Endothelial cell of umbilical vein (primary cell): Measurements from ENCODE around the gene CASK. TPM values are rescaled to one million over a fixed set of nuclear protein-coding genes. Genes with fewer than 3 reads are reported as not detected.

Experiments
- BruUV-seq: library from RNA; stranded (reverse); fragments of 400-500 nt; replicated peaks from 2 replicates; lab custom pipeline; 2021; lab: Mats Ljungman, UMichigan
- CTCF ChIA-PET: fragments of 300-600, 350-600 bp; sonication (Branson Sonifier 250); formaldehyde crosslinking; loops from one replicate; lab custom pipeline; 2021; ENCODE audit warnings: antibody characterized with exemption, inconsistent platforms; lab: Charles Lee
- POLR2A ChIA-PET: fragments of 300-600, 350-600 bp; sonication (Branson Sonifier 250); formaldehyde crosslinking; loops from one replicate; lab custom pipeline; 2021; ENCODE audit warnings: antibody characterized with exemption, inconsistent platforms; lab: Charles Lee
- DNase-seq: peaks from one replicate; pipeline ENCODE4 v3.0.0-alpha.2; 2011; ENCODE audit warnings: low read depth, low spot score
- FAIRE-seq: peaks from 2 replicates; lab custom pipeline; 2011; peaks lifted over from hg19 to GRCh38; lab: Jason Lieb, UNC
- H2AFZ ChIP-seq: 2 replicates; pipeline ENCODE4 v1.6.0; 2012; ENCODE audit warnings: low read depth, low read length, control low read depth, inconsistent platforms
- H3K27ac ChIP-seq: 2 replicates; pipeline ENCODE4 v1.5.1; 2011; ENCODE audit warnings: low read depth, mild to moderate bottlenecking, control low read depth, low read length, moderate library complexity; ENCODE audit not compliant: insufficient read depth
- H3K27me3 ChIP-seq, 2 experiments: 2 replicates each; pipeline versions ENCODE4 v1.6.0 to v1.6.1; 2011; ENCODE audit warnings: low read length in 2 of 2, mixed read lengths in 1 of 2; ENCODE audit not compliant: control insufficient read depth in 2 of 2, insufficient read depth in 2 of 2
- H3K36me3 ChIP-seq, 2 experiments: 2 replicates in 1 of 2; 3 replicates in 1 of 2; pipeline ENCODE4 v1.5.1; 2011; ENCODE audit warnings: low read length in 2 of 2, mild to moderate bottlenecking in 1 of 2, moderate library complexity in 1 of 2; ENCODE audit not compliant: control insufficient read depth in 2 of 2, insufficient read depth in 2 of 2; ENCODE audit errors: extremely low read depth in 1 of 2
- H3K4me1 ChIP-seq: 3 replicates; pipeline ENCODE4 v1.5.1; 2011; ENCODE audit warnings: mild to moderate bottlenecking, low read length; ENCODE audit not compliant: control insufficient read depth, insufficient read depth; ENCODE audit errors: extremely low read depth
- H3K4me2 ChIP-seq: 2 replicates; pipeline ENCODE4 v1.6.1; 2011; ENCODE audit warnings: low read length, control low read depth, mixed read lengths; ENCODE audit not compliant: insufficient read depth
- H3K4me3 ChIP-seq, 3 experiments: fragments of 200-600 bp in 1 of 3; sonication (generic), shearing (Covaris generic) in 1 of 3; replicated peaks in 1 of 3; 2 replicates each; pipeline ENCODE4 v1.5.1; 2011 to 2016; ENCODE audit warnings: control low read depth in 3 of 3, low read length in 3 of 3, mild to moderate bottlenecking in 2 of 3, inconsistent platforms in 1 of 3, low read depth in 1 of 3, moderate library complexity in 1 of 3; ENCODE audit not compliant: insufficient read depth in 1 of 3
- H3K79me2 ChIP-seq: 2 replicates; pipeline ENCODE4 v1.6.0; 2012; ENCODE audit warnings: low read length, inconsistent platforms; ENCODE audit not compliant: control insufficient read depth, insufficient read depth
- H3K9ac ChIP-seq: replicated peaks from 2 replicates; pipeline ENCODE3; 2011; ENCODE audit warnings: low read length, control low read depth; ENCODE audit not compliant: insufficient read depth; ENCODE audit errors: extremely low read depth
- H3K9me1 ChIP-seq: replicated peaks from 3 replicates; pipeline ENCODE4 v1.6.0; 2011; ENCODE audit warnings: mild to moderate bottlenecking, low read length; ENCODE audit not compliant: control insufficient read depth, insufficient read depth; ENCODE audit errors: extremely low read depth
- H3K9me3 ChIP-seq: replicated peaks from 2 replicates; pipeline ENCODE4 v1.5.1; 2012; ENCODE audit warnings: low read length, inconsistent platforms; ENCODE audit not compliant: control insufficient read depth, insufficient read depth
- H4K20me1 ChIP-seq: replicated peaks from 2 replicates; pipeline ENCODE3; 2011; ENCODE audit warnings: mild to moderate bottlenecking, low read length; ENCODE audit not compliant: control insufficient read depth, insufficient read depth; ENCODE audit errors: extremely low read depth
- CTCF ChIP-seq, 2 donors: IDR thresholded peaks; 1 replicate in 1 of 2; 2 replicates in 1 of 2; pipeline ENCODE4 v1.5.1; 2011; ENCODE audit warnings: low read length in 2 of 2, mild to moderate bottlenecking in 2 of 2, moderate library complexity in 2 of 2, control low read depth in 1 of 2, inconsistent platforms in 1 of 2, low read depth in 1 of 2; ENCODE audit not compliant: insufficient read depth in 1 of 2; ENCODE audit errors: extremely low read depth in 1 of 2
- EZH2 ChIP-seq: IDR thresholded peaks from 2 replicates; pipeline ENCODE4 v1.6.1; 2012; ENCODE audit warnings: borderline replicate concordance, low read depth, mild to moderate bottlenecking, moderate library complexity, low read length, inconsistent platforms; ENCODE audit not compliant: severe bottlenecking
- FOS ChIP-seq: IDR thresholded peaks from 2 replicates; pipeline ENCODE4 v1.6.1; 2011; ENCODE audit warnings: mild to moderate bottlenecking, low read length, moderate library complexity, borderline replicate concordance; ENCODE audit not compliant: insufficient read depth
- GATA2 ChIP-seq: IDR thresholded peaks from 2 replicates; pipeline ENCODE4 v1.7.0; 2011; ENCODE audit warnings: low read depth, mild to moderate bottlenecking, moderate library complexity, mixed read lengths, low read length; ENCODE audit not compliant: insufficient read length, insufficient read depth
- JUN ChIP-seq: IDR thresholded peaks from 2 replicates; pipeline ENCODE4 v1.6.1; 2011; ENCODE audit warnings: borderline replicate concordance, low read depth; ENCODE audit not compliant: insufficient read length, insufficient read depth
- MAX ChIP-seq: IDR thresholded peaks from 2 replicates; pipeline ENCODE4 v1.6.1; 2011; ENCODE audit not compliant: insufficient read depth, insufficient read length
- MYC ChIP-seq: IDR thresholded peaks from one replicate; pipeline ENCODE4 v1.6.1; 2011; ENCODE audit warnings: mild to moderate bottlenecking, low read depth, low read length
- POLR2A ChIP-seq: IDR thresholded peaks from 2 replicates; pipeline ENCODE4 v1.6.1; 2012; ENCODE audit warnings: low read depth, mild to moderate bottlenecking, control low read depth, low read length
- POLR2AphosphoS5 ChIP-seq: IDR thresholded peaks from 2 replicates; pipeline ENCODE4 v1.6.1; 2012; ENCODE audit warnings: low read depth, mild to moderate bottlenecking, control low read depth, low read length, moderate library complexity; ENCODE audit not compliant: insufficient read depth
- dilution Hi-C: fragments of 300-500 bp; cut with MboI; formaldehyde crosslinking; loops from one replicate; pipeline ENCODE4 v1.15.0; 2019; ENCODE audit warnings: low sequenced_read_pairs; ENCODE audit not compliant: extremely low pct_ligation_motif_present
- intact Hi-C: fragments of 100-400 bp; cut with micrococcal nuclease; formaldehyde crosslinking; loops from one replicate; pipeline ENCODE4 v1.10.0; 2022
- polyA plus RNA-seq, 4 experiments: library from polyadenylated mRNA; depleted of rRNA in 3 of 4; stranded (reverse) in 3 of 4; unstranded in 1 of 4; fragments of >200 nt; gene quantifications; 2 replicates each; pipeline versions ENCODE4 v1.2.1 to v1.2.3, GENCODE V29; 2011 to 2012; ENCODE audit warnings: missing spikeins in 1 of 4
- total RNA-seq: library from RNA; stranded (reverse); gene quantifications from 2 replicates; pipeline ENCODE4 v1.2.3, GENCODE V29; 2021

The CASK gene
- total and polyA plus RNA-seq, 2 donors (not counting 3 experiments of a cell fraction or from before 2014, with no cell fraction given) = 6.4 to 30.4 TPM

- CTCF ChIA-PET = no interaction called here
- no peak overlapping the region for H3K4me2 ChIP-seq
- POLR2A ChIA-PET = no interaction called here
- H2AFZ ChIP-seq = no peak overlapping the region
- no peak overlapping the region for H3K4me3 ChIP-seq
- no peaks in the 10 kb centered on the region for H3K79me2 ChIP-seq
- dilution Hi-C loops (no loop called here), intact Hi-C loops (no loop called here)
- FAIRE-seq (peak; percentile 12), DNase-seq (no peak)
- no peak overlapping the region for H3K27ac ChIP-seq
- H3K27me3 ChIP-seq = no peaks in the 10 kb centered on the region
- BruUV-seq = no TSS peak
- H3K9me3 ChIP-seq = no peaks in the 10 kb centered on the region
- no peak for TF ChIP-seq CTCF (IDR thresholded peaks at IDR 0.05; ENCODE audit: extremely low read depth in 1 of 2, insufficient read depth in 1 of 2, low read depth in 1 of 2, low read length in 2 of 2)
- TF ChIP-seq POLR2AphosphoS5 = no peak
- no peak for TF ChIP-seq MAX
- no peak for TF ChIP-seq FOS
- TF ChIP-seq GATA2 = no peak
- no peak for TF ChIP-seq POLR2A
- TF ChIP-seq JUN = no peak
- TF ChIP-seq EZH2 = no peak
- TF ChIP-seq MYC = no peak
- H4K20me1 ChIP-seq = no peaks in the 10 kb centered on the region
- H3K9ac ChIP-seq = no peak overlapping the region
- H3K9me1 ChIP-seq = no peaks in the 10 kb centered on the region
- H3K36me3 ChIP-seq = no peaks in the 10 kb centered on the region
- H3K4me1 ChIP-seq = peaks cover 3% of the 10 kb centered on the region
Measured at GRCh38 chrX:41887691-41888090, 35.7 kb downstream of the CASK start.
